SJSA1 (cell line): ENCODE data around the gene ENPP3. TPM values are rescaled to one million over a fixed set of nuclear protein-coding genes. Genes with fewer than 3 reads are reported as not detected.

Experiments used
- DNase-seq, 2 experiments: peaks; one replicate each; pipeline ENCODE4 v3.0.0-alpha.2; 2015 to 2020; ENCODE audit warnings: low spot score in 2 of 2, low read depth in 1 of 2
- H3K27ac ChIP-seq: fragments of 250-450 bp; sonication (Bioruptor Pico); 2 replicates; pipeline ENCODE4 v1.5.1; 2020; ENCODE audit warnings: mild to moderate bottlenecking, moderate library complexity
- H3K27me3 ChIP-seq: fragments of 250-450 bp; sonication (Bioruptor Pico); replicated peaks from 2 replicates; pipeline ENCODE4 v1.5.1; 2020; ENCODE audit warnings: mild to moderate bottlenecking, moderate library complexity
- H3K36me3 ChIP-seq: fragments of 250-450 bp; sonication (Bioruptor Pico); 2 replicates; pipeline ENCODE4 v1.5.1; 2020; ENCODE audit warnings: mild to moderate bottlenecking
- H3K4me1 ChIP-seq: fragments of 250-450 bp; sonication (Bioruptor Pico); replicated peaks from 2 replicates; pipeline ENCODE4 v1.6.1; 2021; ENCODE audit warnings: mild to moderate bottlenecking
- H3K4me3 ChIP-seq: fragments of 250-450 bp; sonication (Bioruptor Pico); 2 replicates; pipeline ENCODE4 v1.5.1; 2020; ENCODE audit warnings: mild to moderate bottlenecking
- H3K9me3 ChIP-seq: fragments of 250-450 bp; sonication (Bioruptor Pico); replicated peaks from 2 replicates; pipeline ENCODE4 v1.5.1; 2020; ENCODE audit warnings: mild to moderate bottlenecking
- total RNA-seq: library from RNA; depleted of rRNA; stranded (reverse); fragments of >200 nt; shearing (Covaris generic); gene quantifications from 2 replicates; pipeline ENCODE4 v1.2.3, GENCODE V29; 2014

Gene ENPP3
- total RNA-seq, 1 experiment from 2014 or later: 0.05 TPM

GRCh38 chr6:131631625-131632289 lies 5.3 kb upstream of the ENPP3 start:
- Histone ChIP-seq H3K27me3 (no peaks in the 10 kb centered on the region), H3K36me3 (peaks cover 1% of the 10 kb centered on the region; the same call in 1 of the 2 replicates), H3K4me3 (no peak overlapping the region), H3K9me3 (no peaks in the 10 kb centered on the region), H3K4me1 (peaks cover 6% of the 10 kb centered on the region), H3K27ac (no peak overlapping the region)
- no peak for DNase-seq

GRCh38 chr6:131635384-131636340 lies 1.4 kb upstream of the ENPP3 start:
- Histone ChIP-seq H3K4me3 (no peak overlapping the region), H3K27me3 (no peaks in the 10 kb centered on the region), H3K27ac (no peak overlapping the region), H3K4me1 (no peaks in the 10 kb centered on the region), H3K9me3 (no peaks in the 10 kb centered on the region), H3K36me3 (no peaks in the 10 kb centered on the region)
- no peak for DNase-seq

GRCh38 chr6:131638013-131638412 lies 911 bp downstream of the ENPP3 start:
- DNase-seq: no peak
- Histone ChIP-seq H3K36me3 (no peaks in the 10 kb centered on the region), H3K27ac (no peak overlapping the region), H3K27me3 (no peaks in the 10 kb centered on the region; the same call in 1 of the 2 replicates), H3K4me1 (no peaks in the 10 kb centered on the region), H3K4me3 (no peak overlapping the region), H3K9me3 (no peaks in the 10 kb centered on the region)

- Histone ChIP-seq H3K9me3 (no peaks in the 10 kb centered on the region), H3K4me1 (no peaks in the 10 kb centered on the region), H3K36me3 (no peaks in the 10 kb centered on the region), H3K4me3 (no peak overlapping the region), H3K27ac (no peak overlapping the region), H3K27me3 (no peaks in the 10 kb centered on the region; the same call in 1 of the 2 replicates)
- DNase-seq: no peak
Observed at GRCh38 chr6:131640100-131640499, 3.0 kb downstream of the ENPP3 start.

GRCh38 chr6:131640576-131640975 lies 3.5 kb downstream of the ENPP3 start:
- Histone ChIP-seq H3K36me3 (no peaks in the 10 kb centered on the region), H3K4me3 (no peak overlapping the region), H3K9me3 (no peaks in the 10 kb centered on the region), H3K27me3 (no peaks in the 10 kb centered on the region; the same call in 1 of the 2 replicates), H3K27ac (no peak overlapping the region), H3K4me1 (no peaks in the 10 kb centered on the region)
- no peak for DNase-seq

GRCh38 chr6:131641554-131641953 lies 4.5 kb downstream of the ENPP3 start:
- Histone ChIP-seq H3K27ac (no peak overlapping the region), H3K36me3 (no peaks in the 10 kb centered on the region), H3K4me3 (no peak overlapping the region), H3K27me3 (no peaks in the 10 kb centered on the region; the same call in 1 of the 2 replicates), H3K4me1 (no peaks in the 10 kb centered on the region), H3K9me3 (no peaks in the 10 kb centered on the region)
- DNase-seq: no peak

DNA sequence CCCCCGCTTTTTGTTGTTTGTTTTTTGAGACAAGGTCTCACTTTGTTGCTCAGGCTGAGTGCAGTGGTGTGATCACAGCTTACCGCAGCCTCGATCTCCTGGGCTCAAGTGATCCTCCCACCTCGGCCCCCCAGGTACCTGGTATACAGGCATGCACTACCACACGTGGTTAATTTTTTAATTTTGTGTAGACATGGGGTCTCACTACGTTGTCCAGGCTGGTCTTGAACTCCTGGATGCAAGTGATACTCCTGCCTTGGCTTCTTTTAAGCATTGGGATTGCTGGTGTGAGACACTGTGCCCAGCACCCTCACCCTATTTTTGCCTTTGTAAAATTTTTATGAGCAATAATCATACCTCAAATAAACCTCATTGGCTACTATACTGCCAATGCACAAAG lies 5.5 kb downstream of the ENPP3 start:
- H3K9me3 ChIP-seq: no peaks in the 10 kb centered on the region
- H3K27me3 ChIP-seq: no peaks in the 10 kb centered on the region; the same call in 1 of the 2 replicates
- DNase-seq: no peak
- no peaks in the 10 kb centered on the region for H3K36me3 ChIP-seq
- H3K4me3 ChIP-seq: no peak overlapping the region
- no peaks in the 10 kb centered on the region for H3K4me1 ChIP-seq
- H3K27ac ChIP-seq: no peak overlapping the region

DNA sequence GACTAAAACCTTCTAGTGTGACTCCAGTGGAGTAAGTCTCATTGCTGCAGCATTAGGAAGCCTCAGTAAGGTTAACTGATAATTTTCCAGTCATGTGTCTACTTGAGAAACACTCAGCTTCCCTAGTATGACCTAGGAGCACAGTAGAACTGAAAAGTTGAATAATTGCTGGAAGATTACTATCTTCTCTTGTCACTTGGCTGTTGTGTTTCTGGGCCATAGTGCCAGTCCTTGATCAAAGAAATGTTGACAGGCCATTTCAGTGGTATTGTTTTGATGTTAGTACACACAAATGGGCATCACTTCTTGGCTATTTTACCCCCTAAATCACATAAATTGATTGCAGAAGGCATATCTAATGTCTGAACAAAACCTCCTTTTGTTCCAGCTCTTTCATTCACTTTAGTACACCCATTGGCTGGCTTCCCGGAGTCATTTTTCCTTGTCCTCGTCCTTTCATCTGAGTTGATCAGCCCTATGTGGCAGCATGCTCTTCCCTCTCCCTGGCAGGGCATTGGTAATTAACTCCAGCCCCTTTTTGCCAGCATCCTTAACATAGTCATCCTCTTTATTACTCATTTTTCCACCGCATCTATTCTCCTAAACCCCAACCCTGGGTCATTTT lies 6.0 kb downstream of the ENPP3 start:
- no peak overlapping the region for H3K4me3 ChIP-seq
- H3K36me3 ChIP-seq: no peaks in the 10 kb centered on the region
- no peak overlapping the region for H3K27ac ChIP-seq
- no peak for DNase-seq
- H3K4me1 ChIP-seq: no peaks in the 10 kb centered on the region
- no peaks in the 10 kb centered on the region for H3K9me3 ChIP-seq
- peaks cover 3% of the 10 kb centered on the region; the same call in 1 of the 2 replicates for H3K27me3 ChIP-seq

DNA sequence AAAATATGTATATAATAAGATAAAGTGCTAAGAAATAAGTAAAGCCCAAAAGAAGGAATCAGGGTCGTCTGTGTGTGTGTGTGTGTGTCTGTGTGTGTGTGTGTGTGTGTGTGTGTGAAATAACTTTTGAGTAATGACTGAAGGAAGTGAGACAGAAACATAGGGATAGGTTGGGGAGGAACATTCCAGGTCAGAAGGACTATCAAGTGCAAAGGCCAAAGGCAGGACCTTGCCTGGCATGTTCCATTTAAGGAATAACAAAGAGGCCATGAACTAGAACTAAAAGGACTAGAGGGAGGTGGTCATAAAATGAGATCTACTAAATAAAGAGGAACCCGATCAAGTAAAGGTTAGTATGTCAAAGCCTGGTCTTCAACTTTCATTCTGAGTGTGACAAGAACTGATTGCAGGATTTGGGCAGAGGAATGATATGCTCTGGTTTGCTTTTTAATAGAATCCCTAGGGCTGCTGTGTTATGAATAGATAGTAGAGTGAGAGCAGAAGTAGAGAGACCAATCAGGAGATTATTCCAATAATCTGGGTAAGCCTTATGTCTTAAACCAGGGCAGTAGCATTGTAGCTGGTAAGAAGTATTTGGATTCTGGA lies 6.9 kb downstream of the ENPP3 start:
- Histone ChIP-seq H3K36me3 (no peaks in the 10 kb centered on the region), H3K9me3 (no peaks in the 10 kb centered on the region), H3K4me1 (no peaks in the 10 kb centered on the region), H3K27me3 (peaks cover 4% of the 10 kb centered on the region; the same call in 1 of the 2 replicates), H3K4me3 (no peak overlapping the region), H3K27ac (no peak overlapping the region)
- DNase-seq: no peak

DNA sequence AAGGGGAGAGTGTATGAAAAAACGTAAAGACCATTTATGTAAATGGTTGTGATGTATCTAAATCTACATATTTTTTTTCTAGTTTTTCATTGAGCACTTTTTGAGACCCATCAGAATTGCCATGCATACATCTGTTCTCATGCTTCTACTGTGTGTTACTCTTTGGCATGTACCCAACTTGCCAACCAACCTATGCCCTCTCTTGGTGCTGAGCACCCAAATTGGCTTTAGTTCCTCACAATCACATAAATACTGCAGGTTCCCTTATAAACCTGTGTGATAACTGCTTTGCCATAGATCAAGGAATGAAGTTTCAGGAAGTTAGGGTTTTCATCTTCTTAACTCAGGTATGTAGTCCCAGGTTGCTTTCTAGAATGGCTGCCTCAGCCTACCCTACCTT lies 7.8 kb downstream of the ENPP3 start:
- Histone ChIP-seq H3K27me3 (peaks cover 4% of the 10 kb centered on the region; the same call in 1 of the 2 replicates), H3K9me3 (no peaks in the 10 kb centered on the region), H3K36me3 (no peaks in the 10 kb centered on the region), H3K27ac (no peak overlapping the region), H3K4me3 (no peak overlapping the region), H3K4me1 (no peaks in the 10 kb centered on the region)
- no peak for DNase-seq

DNA sequence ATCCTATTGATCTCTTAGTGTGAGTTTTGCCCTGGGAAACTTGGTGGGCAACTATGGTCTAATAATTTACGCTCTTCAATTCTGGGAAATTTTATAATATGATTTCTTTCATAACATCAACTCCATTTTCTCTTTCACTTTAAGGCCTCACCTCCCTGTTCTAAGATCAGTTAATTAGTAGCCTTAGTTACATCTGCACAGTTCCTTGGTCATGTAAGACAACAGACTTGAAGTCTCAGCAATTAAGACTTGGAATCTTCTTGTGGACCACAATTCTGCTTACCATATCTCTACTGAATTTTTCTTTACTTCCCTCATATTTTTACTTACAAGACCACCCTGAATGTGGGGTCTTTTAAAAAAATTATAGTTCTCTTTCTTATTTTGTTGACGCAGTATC lies 8.7 kb downstream of the ENPP3 start:
- Histone ChIP-seq H3K36me3 (no peaks in the 10 kb centered on the region), H3K4me1 (no peaks in the 10 kb centered on the region), H3K27me3 (peaks cover 4% of the 10 kb centered on the region; the same call in 1 of the 2 replicates), H3K9me3 (no peaks in the 10 kb centered on the region), H3K27ac (no peak overlapping the region), H3K4me3 (no peak overlapping the region)
- DNase-seq: no peak

GRCh38 chr6:131646249-131646670 lies 9.2 kb downstream of the ENPP3 start:
- H3K36me3 ChIP-seq: no peaks in the 10 kb centered on the region
- no peak for DNase-seq
- H3K9me3 ChIP-seq: no peaks in the 10 kb centered on the region

DNA sequence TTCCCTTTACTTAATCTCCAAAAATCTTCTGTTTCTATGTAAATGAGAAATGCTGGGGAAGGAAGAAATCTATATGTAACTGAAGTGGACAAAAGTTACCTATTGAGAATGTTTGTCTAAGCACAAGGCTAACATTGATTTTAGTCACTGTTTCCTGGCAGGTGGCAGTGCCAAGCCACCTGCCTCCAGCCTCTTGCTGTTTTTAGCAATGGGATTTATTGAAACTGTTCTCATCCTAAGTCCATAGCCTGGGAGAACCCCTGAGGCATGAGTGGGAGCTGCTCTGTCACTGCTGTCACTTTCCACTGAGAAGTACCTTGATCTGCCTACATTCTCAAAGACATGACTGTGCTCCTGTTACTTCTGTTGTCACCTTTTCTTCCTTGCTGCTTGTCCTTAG lies 14.7 kb downstream of the ENPP3 start:
- no peaks in the 10 kb centered on the region for H3K9me3 ChIP-seq
- H3K27me3 ChIP-seq: 0 out of 2 replicates have a peak, but pooled peaks cover 4% of the 10 kb centered on the region
- no peak overlapping the region for H3K27ac ChIP-seq
- no peaks in the 10 kb centered on the region for H3K4me1 ChIP-seq
- H3K4me3 ChIP-seq: no peak overlapping the region
- H3K36me3 ChIP-seq: no peaks in the 10 kb centered on the region
- no peak for DNase-seq

More at GRCh38 chr6:131646249-131646670, 9.2 kb downstream of the ENPP3 start:
- H3K4me1 ChIP-seq: no peaks in the 10 kb centered on the region
- H3K27ac ChIP-seq: no peak overlapping the region
- peaks cover 4% of the 10 kb centered on the region; the same call in 1 of the 2 replicates for H3K27me3 ChIP-seq
- H3K4me3 ChIP-seq: no peak overlapping the region
